ENCODE results near the gene XPO4. TPM values are rescaled to one million over a fixed set of nuclear protein-coding genes. Genes with fewer than 3 reads are reported as not detected.
"Not testable (repeated sequence)": the region's sequence is repeated elsewhere in the genome, so short reads cannot be mapped to it uniquely, and the experiment has no call there.

The XPO4 gene
- total RNA-seq, 2 experiments from 2014 or later, result 19.7 to 19.8 TPM

DNA sequence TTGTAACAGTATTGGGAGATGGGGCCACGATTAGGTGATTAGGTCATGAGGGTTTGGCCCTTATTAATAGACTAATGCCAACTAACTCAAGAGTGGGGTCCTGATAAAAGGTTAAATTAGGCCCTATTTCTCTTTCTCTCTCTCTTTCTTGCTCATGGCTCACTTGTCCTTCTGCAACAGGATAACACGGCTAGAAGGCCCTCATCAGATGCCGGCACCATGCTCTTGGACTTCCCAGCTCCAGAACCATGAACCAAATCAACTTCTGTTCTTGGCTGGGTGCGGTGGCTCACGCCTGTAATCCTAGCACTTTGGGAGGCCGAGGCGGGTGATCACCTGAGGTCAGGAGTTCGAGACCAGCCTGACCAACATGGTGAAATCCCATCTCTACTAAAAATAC is 28.1 kb downstream of the XPO4 start:
- H3K9me3 Mint-ChIP-seq (ENCODE audit: low read depth); H3K27me3 Mint-ChIP-seq; H3K27ac Mint-ChIP-seq; ATAC-seq; DNase-seq; H3K4me3 Mint-ChIP-seq; CTCF ChIA-PET: not testable (repeated sequence)
- peaks cover 13% of the 10 kb centered on the region for H3K36me3 Mint-ChIP-seq
- peaks cover 15% of the 10 kb centered on the region for H3K4me1 Mint-ChIP-seq

DNA sequence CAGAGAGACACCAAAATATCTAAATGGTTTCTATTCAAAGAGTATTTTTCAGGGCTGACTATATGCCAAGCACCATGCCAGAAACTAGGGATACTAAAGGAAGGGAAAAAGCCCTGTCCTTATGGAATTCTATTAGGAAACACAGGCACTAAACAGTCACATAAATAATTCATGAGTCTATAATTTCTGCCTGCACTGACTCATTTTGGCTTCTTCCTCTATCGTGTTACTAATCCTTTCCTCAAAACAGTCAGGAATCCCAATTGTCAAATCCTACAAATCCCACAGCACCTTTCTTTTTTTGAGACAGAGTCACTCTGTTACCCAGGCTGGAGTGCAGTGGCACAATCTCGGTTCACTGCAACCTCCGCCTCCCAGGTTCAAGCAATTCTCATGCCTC is 29.2 kb downstream of the XPO4 start:
- Mint-ChIP-seq H3K4me3 (no peak overlapping the region), H3K27me3 (no peaks in the 10 kb centered on the region), H3K9me3 (ENCODE audit: low read depth) (peaks cover 3% of the 10 kb centered on the region), H3K36me3 (peaks cover 9% of the 10 kb centered on the region), H3K4me1 (peaks cover 10% of the 10 kb centered on the region), H3K27ac (no peak overlapping the region)
- CTCF ChIA-PET, result interaction anchor here (0.6 to 1.1 kb wide), 2 partner anchors 11 to 381 kb away, joined by 3 read pairs; no protein-coding TSS in a partner anchor
- no peak for ATAC-seq
- DNase-seq, result no peak

GRCh38 chr13:20870829-20871228 is 31.7 kb downstream of the XPO4 start:
- Mint-ChIP-seq H3K9me3 (ENCODE audit: low read depth) (no peaks in the 10 kb centered on the region), H3K4me1 (peaks cover 3% of the 10 kb centered on the region), H3K27ac (no peak overlapping the region), H3K36me3 (peaks cover 6% of the 10 kb centered on the region), H3K4me3 (no peak overlapping the region), H3K27me3 (no peaks in the 10 kb centered on the region)
- no peak for ATAC-seq
- no peak for DNase-seq
- CTCF ChIA-PET, result no interaction called here

- Mint-ChIP-seq H3K9me3 (ENCODE audit: low read depth) (no peaks in the 10 kb centered on the region), H3K4me3 (no peak overlapping the region), H3K4me1 (peaks cover 6% of the 10 kb centered on the region), H3K36me3 (peaks cover 3% of the 10 kb centered on the region), H3K27me3 (no peaks in the 10 kb centered on the region), H3K27ac (no peak overlapping the region)
- CTCF ChIA-PET, result no interaction called here
- DNase-seq, result no peak
- ATAC-seq, result no peak
Observed at GRCh38 chr13:20869540-20869939, 33.0 kb downstream of the XPO4 start.

GRCh38 chr13:20867408-20867807 is 35.1 kb downstream of the XPO4 start:
- H3K4me3 Mint-ChIP-seq, result no peak overlapping the region
- no peak overlapping the region for H3K27ac Mint-ChIP-seq
- DNase-seq (no peak), ATAC-seq (no peak)
- H3K9me3 Mint-ChIP-seq (ENCODE audit: low read depth), result no peaks in the 10 kb centered on the region
- H3K36me3 Mint-ChIP-seq, result peaks cover 3% of the 10 kb centered on the region
- no peaks in the 10 kb centered on the region for H3K27me3 Mint-ChIP-seq
- CTCF ChIA-PET, result interaction anchor here (0.5 to 1.0 kb wide), 2 partner anchors 9 to 20 kb away, joined by 3 to 4 read pairs; no protein-coding TSS in a partner anchor
- peaks cover 9% of the 10 kb centered on the region for H3K4me1 Mint-ChIP-seq

DNA sequence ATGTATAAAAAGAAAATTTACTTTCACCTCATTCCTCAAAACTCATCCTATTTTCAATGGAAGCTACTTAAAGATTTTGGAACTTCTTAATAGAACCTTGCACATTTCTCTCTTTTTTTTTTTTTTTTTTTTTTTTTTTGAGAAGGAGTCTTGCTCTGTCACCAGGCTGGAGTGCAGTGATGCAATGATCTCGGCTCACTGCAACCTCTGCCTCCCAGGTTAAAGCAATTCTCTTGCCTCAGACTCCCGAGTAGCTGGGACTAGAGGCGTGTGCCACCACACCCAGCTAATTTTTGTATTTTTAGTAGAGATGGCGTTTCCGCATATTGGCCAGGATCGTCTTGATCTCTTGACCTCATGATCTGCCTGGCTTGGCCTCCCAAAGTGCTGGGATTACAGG is 40.9 kb downstream of the XPO4 start:
- CTCF ChIA-PET, result interaction anchor here (1.0 kb wide), 1 partner anchor 11 kb away, joined by 3 read pairs; no protein-coding TSS in a partner anchor
- not testable (repeated sequence) for H3K4me1 Mint-ChIP-seq; H3K27ac Mint-ChIP-seq; ATAC-seq; DNase-seq; H3K27me3 Mint-ChIP-seq; H3K4me3 Mint-ChIP-seq; H3K9me3 Mint-ChIP-seq (ENCODE audit: low read depth)
- peaks cover 12% of the 10 kb centered on the region for H3K36me3 Mint-ChIP-seq

GRCh38 chr13:20860844-20861243 is 41.7 kb downstream of the XPO4 start:
- Mint-ChIP-seq H3K27ac (no peak overlapping the region), H3K9me3 (ENCODE audit: low read depth) (no peaks in the 10 kb centered on the region), H3K27me3 (no peaks in the 10 kb centered on the region), H3K36me3 (peaks cover 10% of the 10 kb centered on the region), H3K4me1 (peaks cover 6% of the 10 kb centered on the region), H3K4me3 (no peak overlapping the region)
- CTCF ChIA-PET, result no interaction called here
- ATAC-seq, result no peak
- no peak for DNase-seq

DNA sequence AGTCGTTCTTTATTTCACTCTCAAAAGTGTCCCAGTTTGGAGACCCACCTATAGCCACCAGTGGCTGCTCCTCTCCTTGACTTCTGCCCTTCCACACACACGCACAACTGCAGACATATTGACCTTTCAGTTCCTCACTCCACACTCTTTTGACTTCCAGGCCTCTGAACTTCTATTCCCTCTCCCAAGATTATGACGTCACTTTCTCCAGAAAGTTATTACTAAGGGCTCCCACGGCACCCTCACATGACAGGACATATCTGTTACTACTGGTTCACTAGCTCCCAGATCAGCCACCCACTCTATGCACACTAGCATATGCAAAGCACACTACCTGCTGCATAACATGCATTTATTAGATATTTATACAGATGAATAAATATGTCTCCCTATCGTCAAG is 45.9 kb downstream of the XPO4 start:
- DNase-seq, result no peak
- no peaks in the 10 kb centered on the region for H3K4me1 Mint-ChIP-seq
- ATAC-seq, result no peak
- H3K36me3 Mint-ChIP-seq, result peaks cover 8% of the 10 kb centered on the region
- no peak overlapping the region for H3K27ac Mint-ChIP-seq
- no peaks in the 10 kb centered on the region for H3K9me3 Mint-ChIP-seq (ENCODE audit: low read depth)
- H3K4me3 Mint-ChIP-seq, result no peak overlapping the region
- CTCF ChIA-PET, result interaction anchor here (1.1 kb wide), 1 partner anchor 22 kb away, joined by 3 read pairs; no protein-coding TSS in a partner anchor
- no peaks in the 10 kb centered on the region for H3K27me3 Mint-ChIP-seq

- H3K27me3 Mint-ChIP-seq, result no peaks in the 10 kb centered on the region
- H3K9me3 Mint-ChIP-seq (ENCODE audit: low read depth), result no peaks in the 10 kb centered on the region
- DNase-seq (no peak), ATAC-seq (no peak)
- H3K4me1 Mint-ChIP-seq, result no peaks in the 10 kb centered on the region
- CTCF ChIA-PET, result no interaction called here
- H3K36me3 Mint-ChIP-seq, result peaks cover 4% of the 10 kb centered on the region
- H3K4me3 Mint-ChIP-seq, result no peak overlapping the region
- H3K27ac Mint-ChIP-seq, result no peak overlapping the region
Observed at GRCh38 chr13:20851844-20852402, 50.6 kb downstream of the XPO4 start.

GRCh38 chr13:20848944-20849343 is 53.6 kb downstream of the XPO4 start:
- Mint-ChIP-seq H3K27ac (no peak overlapping the region), H3K9me3 (ENCODE audit: low read depth) (no peaks in the 10 kb centered on the region)
- DNase-seq, result no peak

DNA sequence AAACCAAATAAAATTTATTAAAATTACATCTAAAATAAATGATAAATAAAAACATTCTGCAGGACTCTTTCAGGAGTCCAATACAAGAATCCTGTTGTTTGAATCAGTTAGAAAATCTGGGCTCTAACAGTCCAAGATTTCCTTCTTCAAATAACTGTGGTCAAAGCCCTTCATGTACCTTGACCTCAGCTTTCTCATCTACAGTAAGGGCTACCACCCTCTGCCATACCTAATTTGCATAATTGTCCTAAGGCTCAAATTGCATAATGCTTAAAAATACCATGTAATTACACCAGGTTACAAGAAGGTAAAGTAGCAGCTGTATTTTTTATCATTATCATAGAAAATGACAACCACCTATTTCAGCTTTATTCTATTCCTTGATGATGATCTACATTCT is 54.3 kb downstream of the XPO4 start:
- CTCF ChIA-PET, result interaction anchor here (1.0 to 1.3 kb wide), 3 partner anchors 20 to 145 kb away, joined by 3 to 5 read pairs (median 3); partner anchors contain the start of gene IL17D
- H3K4me3 Mint-ChIP-seq, result no peak overlapping the region
- H3K27ac Mint-ChIP-seq, result no peak overlapping the region
- H3K9me3 Mint-ChIP-seq (ENCODE audit: low read depth), result no peaks in the 10 kb centered on the region
- ATAC-seq (no peak), DNase-seq (no peak)
- H3K4me1 Mint-ChIP-seq, result no peaks in the 10 kb centered on the region
- H3K27me3 Mint-ChIP-seq, result no peaks in the 10 kb centered on the region
- H3K36me3 Mint-ChIP-seq, result peaks cover 3% of the 10 kb centered on the region

More at GRCh38 chr13:20848944-20849343, 53.6 kb downstream of the XPO4 start:
- no peak for ATAC-seq
- peaks cover 2% of the 10 kb centered on the region for H3K36me3 Mint-ChIP-seq
- no peak overlapping the region for H3K4me3 Mint-ChIP-seq
- no peaks in the 10 kb centered on the region for H3K27me3 Mint-ChIP-seq
- H3K4me1 Mint-ChIP-seq, result no peaks in the 10 kb centered on the region
- CTCF ChIA-PET, result interaction anchor here (1.0 to 1.3 kb wide), 3 partner anchors 21 to 146 kb away, joined by 3 to 5 read pairs (median 3); partner anchors contain the start of gene IL17D

DNA sequence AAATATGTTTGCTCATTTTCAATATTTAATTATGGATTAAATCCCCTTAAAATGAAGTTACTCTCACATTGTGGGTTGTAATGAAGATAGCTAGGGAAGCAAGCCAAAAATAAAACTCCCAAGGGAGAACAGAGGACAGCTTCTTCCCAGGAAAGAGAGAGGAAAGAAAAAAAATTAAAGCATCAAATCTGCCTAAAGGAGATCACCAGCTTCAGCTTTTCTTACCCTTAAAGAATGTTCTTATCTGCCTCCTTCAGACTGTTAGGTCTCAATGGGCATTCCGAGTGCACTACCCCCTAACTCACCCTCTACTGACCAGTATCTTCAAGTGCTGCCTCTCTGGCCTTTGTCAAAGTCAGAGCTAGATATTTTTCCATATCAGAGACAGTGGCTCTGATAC is 55.2 kb downstream of the XPO4 start:
- no peaks in the 10 kb centered on the region for H3K27me3 Mint-ChIP-seq
- peaks cover 3% of the 10 kb centered on the region for H3K36me3 Mint-ChIP-seq
- CTCF ChIA-PET, result interaction anchor here (0.9 kb wide), 1 partner anchor 17 kb away, joined by 4 read pairs; no protein-coding TSS in a partner anchor
- no peak for ATAC-seq
- no peak for DNase-seq
- H3K27ac Mint-ChIP-seq, result no peak overlapping the region
- no peaks in the 10 kb centered on the region for H3K4me1 Mint-ChIP-seq
- H3K9me3 Mint-ChIP-seq (ENCODE audit: low read depth), result no peaks in the 10 kb centered on the region
- H3K4me3 Mint-ChIP-seq, result no peak overlapping the region

- CTCF ChIA-PET, result no interaction called here
- DNase-seq (no peak), ATAC-seq (no peak)
- H3K36me3 Mint-ChIP-seq, result peaks cover 19% of the 10 kb centered on the region
- H3K4me1 Mint-ChIP-seq, result no peaks in the 10 kb centered on the region
- no peaks in the 10 kb centered on the region for H3K27me3 Mint-ChIP-seq
- no peaks in the 10 kb centered on the region for H3K9me3 Mint-ChIP-seq (ENCODE audit: low read depth)
- H3K27ac Mint-ChIP-seq, result no peak overlapping the region
- H3K4me3 Mint-ChIP-seq, result no peak overlapping the region
Observed at GRCh38 chr13:20843166-20843565, 59.4 kb downstream of the XPO4 start.

DNA sequence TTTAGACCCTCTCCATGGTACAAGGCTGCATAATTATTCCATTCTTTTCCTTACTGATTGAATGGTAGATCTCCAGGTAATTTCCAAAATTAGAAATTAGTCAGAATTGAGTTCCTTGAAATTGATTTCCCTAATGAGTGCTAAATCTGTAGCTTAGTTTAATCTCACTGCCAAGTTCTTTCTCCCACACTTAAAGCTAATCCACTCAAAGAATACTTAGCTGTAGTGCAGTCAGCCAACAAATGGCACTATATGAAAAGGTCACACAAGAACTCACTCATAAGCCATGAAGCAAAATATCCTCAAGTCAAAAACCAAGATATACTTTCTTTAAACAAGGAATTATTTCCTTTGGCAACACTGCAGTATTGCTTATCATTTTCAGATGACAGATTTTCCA is 62.0 kb downstream of the XPO4 start:
- DNase-seq (no peak), ATAC-seq (no peak)
- Mint-ChIP-seq H3K9me3 (ENCODE audit: low read depth) (no peaks in the 10 kb centered on the region), H3K27ac (peak overlapping the region; percentile 33), H3K36me3 (peaks cover 38% of the 10 kb centered on the region), H3K4me1 (no peaks in the 10 kb centered on the region), H3K27me3 (no peaks in the 10 kb centered on the region), H3K4me3 (no peak overlapping the region)
- CTCF ChIA-PET, result interaction anchor here (1.0 kb wide), 1 partner anchor 15 kb away, joined by 3 read pairs; no protein-coding TSS in a partner anchor

Measured in activated CD8-positive, alpha-beta memory T cell treated with anti-CD3 and anti-CD28 coated beads, Interleukin-2, amount 10 ng/mL, durations not matched to agents 7 days and 5 days (primary cell).